GM21367 (cell line): ENCODE measurements around the gene RASAL3.

Experiments used
- ATAC-seq: cut with Tn5 transposase; IDR thresholded peaks from one replicate; pipeline ENCODE4 v1.9.1; 2021; ENCODE audit not compliant: unreplicated experiment

RASAL3 gene

DNA sequence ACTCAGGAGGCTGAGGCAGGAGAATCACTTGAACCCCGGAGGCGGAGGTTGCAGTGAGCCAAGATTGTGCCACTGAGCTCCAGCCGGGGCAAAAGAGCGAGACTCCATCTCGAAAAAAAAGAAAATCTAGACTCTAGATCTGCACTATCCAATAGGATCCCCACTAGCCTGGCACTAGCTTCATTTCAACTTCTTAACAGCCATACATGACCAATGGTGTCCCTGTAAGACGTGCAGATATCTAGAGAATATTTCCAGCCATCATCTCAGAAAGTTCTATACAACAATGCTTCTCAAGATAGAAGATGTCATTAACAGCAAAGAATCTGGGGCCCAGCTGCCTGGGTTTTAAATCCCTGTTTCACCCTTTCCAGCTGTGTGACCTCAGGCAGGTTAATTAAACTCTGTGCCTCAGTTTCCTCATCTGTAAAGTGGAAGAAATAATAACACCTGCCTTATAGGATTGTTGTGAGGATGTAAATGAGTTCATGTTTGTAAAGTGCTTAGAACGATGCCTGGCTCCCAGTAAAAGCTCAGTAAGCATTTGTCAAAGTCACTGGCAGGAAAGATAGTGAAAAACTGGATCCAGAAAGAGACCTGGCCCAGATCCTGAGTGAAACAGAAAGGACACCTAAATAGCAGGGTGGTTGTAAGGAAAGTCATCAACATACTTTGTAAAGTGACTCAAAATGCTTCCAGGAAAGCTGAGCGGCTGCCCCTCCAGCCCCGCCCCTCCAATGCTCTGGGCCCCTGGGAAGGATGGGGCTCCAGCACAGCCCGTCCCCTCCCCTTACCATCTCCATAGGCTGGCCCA lies 28.1 kb downstream of the RASAL3 start:
- ATAC-seq: no peak

- no peak for ATAC-seq
Measured at GRCh38 chr19:15433519-15434069, 30.8 kb downstream of the RASAL3 start.

DNA sequence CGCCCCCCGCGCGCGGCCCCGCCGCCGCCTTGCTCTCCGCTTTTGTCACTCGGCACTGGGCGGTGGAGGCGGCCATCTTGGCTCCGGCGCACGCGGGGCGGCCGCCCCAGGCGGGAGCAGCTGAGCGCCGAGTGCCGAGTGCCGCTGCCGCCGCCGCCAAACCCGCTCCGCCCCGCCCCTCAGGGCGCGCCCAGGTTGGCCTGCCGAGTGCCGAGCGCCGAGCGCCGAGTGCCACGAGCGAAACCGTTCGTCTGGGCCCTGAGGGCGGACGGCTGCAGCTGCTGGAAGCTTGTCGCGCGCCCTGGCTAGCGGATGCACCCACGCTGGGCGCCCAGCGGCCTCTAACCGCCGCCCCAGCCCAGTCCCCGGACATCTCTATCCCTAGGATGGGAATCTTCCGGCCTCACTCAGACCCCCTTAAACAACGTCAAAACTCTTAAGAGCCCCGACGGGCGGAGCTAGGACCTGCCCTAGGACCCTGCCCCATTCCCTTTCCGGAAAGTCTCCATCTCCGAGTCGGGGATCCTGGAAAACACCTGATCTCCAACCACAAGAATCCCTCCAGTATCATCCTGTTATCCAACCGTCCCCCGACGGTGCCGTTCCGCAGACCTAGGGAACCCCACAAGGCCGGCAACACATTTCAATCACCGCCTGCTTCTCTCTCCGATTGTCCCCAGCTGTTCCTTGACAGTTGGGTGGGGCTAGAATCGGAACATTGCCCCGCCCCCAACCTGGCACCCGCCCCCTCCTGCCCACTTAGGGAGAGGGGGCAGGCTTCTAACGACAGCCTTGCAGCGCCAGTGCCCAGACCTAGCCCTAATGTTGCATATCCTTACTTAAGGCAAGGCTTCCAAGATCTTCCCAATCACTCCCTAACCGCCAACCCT lies 31.5 kb downstream of the RASAL3 start:
- peak; percentile 53 for ATAC-seq

GRCh38 chr19:15432018-15432494 lies 32.3 kb downstream of the RASAL3 start:
- ATAC-seq: no peak

DNA sequence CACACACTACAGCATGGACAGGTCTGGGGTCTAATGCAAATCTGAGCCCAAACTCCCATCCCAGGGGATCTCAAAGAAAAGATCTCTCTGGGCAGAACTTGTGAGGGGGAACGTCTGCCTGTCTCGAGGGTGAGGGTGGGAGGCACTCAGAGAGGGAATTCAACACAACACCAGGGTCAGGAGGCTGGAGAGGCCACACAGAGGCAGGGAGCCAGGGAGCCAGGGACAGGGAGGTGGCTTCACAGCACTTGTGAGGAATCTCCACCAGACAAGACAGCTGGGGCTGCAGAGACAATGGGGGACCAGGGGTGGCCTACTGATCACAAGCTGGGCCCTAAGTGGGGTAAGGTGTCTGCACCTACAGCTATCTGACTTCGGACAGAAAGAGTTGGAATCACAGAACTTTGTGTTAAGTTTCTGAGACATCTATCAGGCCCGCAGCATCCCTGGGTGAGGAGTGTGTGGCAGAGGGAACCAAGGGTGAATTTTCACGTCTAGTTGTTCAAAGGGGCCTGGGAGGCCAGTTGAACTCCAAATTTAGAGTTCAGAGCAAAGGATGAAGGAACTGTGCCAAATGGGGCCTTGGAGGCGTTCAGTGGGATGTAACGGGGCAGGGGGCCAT lies 32.8 kb downstream of the RASAL3 start:
- ATAC-seq: no peak

- no peak for ATAC-seq
Measured at GRCh38 chr19:15430526-15431120, 33.7 kb downstream of the RASAL3 start.

DNA sequence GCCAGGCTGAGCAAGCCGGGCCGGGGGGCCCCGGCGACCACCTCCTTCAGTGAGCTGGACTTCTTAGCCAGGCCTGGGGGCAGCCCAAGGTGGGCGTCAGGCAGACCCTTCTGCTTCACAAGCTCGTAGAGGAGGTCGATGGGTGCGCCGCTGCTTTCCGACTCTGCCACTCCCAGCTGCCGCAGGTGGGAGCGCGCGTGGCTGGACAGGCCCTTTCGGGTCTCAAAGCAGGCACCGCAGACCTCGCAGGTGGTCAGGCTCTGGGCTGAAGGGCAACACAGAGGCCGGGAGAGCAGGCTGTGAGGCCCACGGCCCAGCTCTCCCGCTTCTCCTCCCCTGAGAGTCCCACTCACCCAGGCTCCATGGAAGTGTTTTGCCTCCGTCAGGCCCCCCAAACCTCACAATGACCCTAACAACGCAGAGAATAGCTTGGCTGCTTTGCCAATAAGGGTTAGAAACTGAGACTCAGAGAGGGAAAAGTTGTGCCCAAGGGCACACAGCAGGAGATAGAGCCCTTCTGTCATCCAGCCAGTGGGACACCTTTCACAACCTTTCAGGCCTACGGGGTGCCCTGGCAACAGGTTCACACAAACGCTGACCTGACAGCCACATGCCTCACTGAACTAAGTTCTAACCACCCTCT lies 34.4 kb downstream of the RASAL3 start:
- ATAC-seq: no peak

- ATAC-seq: no peak
Measured at GRCh38 chr19:15428956-15429824, 35.2 kb downstream of the RASAL3 start.

DNA sequence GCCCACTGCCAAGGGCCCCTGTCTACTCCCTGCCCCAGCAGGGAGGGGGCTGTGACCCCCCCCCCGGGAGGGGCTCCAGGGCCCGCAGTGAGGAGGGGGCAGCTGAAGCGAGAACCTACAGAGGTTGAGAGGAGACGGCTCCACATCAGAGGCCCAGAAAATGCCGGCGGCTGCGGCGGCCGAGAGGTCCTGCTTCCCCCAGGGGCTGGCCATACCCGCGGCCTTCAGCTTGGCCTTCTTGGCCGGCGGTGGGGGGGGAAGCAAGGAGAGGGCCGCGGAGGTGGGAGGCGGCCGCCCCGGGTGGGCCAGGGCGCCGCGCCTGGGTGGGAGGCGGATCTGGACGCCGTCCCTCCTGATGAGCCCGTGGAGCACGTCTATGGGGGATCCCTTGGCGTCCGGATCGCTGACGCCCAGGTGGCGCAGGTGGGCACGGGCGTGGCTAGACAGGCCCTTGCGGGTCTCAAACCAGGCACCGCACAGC lies 36.3 kb downstream of the RASAL3 start:
- no peak for ATAC-seq

DNA sequence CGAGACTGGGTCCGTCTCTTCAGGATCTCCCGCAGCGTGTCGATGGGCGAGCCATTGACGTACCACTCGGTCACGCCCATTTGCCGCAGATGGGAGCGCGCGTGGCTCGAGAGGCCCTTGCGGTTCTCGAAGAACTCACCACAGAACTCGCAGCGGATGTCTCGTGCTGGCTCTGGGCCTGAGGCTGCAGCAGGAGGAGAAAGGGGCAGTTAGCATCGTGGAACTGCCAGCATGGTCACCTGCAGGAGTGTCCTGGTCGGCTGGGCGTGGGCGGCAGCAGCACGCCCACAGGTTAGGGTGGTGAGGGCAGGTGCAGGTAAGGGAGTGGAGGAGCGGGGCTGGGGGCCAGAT lies 37.0 kb downstream of the RASAL3 start:
- no peak for ATAC-seq

DNA sequence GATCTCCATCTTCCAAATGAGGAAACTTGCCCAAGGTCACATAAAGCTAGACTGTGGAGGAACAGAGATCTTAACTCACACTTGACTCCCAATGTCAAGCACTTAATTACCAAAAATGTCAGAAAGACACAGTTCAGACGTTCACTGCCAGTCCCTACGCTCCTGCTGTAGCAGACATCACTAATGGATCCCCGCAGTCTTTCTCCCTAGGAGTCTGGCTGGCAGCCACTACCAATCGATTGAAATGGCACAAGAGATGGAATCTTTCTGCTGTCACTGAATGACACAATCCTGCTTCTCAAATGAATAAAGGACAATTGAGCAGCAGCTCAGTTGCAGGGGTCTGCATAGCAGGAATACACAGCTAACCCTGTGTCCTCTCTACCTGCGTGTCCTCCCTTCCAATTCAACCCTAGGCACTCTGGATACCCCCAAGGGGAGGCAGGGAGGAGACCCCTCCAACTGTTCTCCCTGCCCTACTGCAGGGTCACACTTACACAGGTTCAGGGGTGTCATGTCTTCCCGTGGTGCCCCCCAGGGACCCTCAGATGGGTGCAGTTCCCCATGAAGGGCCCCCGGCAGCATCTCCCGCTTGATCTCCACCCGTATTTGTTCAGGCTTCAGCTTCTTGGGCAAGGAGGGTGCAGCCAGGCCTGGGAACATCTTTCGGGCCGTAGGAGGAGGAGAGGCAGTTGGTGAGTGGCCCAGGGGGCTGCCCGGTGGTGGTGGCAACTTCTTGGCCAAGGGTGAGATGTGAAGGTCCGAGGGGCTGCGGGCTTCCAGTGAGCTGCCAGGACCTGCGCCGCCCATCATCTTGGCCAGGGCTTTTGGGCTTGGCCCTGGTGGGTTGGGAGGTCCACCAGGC lies 37.6 kb downstream of the RASAL3 start:
- no peak for ATAC-seq

DNA sequence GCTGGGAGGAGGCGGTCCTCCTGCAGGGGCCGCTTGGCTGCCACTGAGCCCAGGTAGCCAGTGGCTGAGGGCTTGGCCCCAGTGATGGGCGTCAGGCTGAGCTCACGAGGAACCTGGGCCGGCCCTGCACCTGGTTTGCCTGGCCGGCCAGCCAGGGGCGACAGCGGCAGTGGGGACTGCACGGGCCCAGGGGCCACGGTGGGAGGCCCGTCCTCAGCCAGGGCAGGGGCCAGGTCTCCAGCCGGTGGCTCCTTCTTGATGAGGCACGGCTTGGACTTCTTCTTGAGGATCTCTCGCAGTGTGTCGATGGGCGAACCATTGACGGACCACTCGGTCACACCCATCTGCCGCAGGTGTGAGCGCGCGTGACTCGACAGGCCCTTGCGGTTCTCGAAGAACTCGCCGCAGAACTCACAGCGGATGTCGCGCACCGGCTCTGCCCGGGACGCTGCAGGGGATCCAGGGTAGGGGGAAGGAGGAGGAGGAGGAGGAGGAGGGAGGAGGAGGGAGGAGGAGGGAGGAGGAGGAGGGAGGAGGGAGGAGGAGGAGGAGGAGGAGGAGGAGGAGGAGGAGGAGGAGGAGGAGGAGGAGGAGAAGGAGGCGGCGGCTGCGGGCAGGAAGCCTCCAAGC lies 38.9 kb downstream of the RASAL3 start:
- ATAC-seq: no peak

DNA sequence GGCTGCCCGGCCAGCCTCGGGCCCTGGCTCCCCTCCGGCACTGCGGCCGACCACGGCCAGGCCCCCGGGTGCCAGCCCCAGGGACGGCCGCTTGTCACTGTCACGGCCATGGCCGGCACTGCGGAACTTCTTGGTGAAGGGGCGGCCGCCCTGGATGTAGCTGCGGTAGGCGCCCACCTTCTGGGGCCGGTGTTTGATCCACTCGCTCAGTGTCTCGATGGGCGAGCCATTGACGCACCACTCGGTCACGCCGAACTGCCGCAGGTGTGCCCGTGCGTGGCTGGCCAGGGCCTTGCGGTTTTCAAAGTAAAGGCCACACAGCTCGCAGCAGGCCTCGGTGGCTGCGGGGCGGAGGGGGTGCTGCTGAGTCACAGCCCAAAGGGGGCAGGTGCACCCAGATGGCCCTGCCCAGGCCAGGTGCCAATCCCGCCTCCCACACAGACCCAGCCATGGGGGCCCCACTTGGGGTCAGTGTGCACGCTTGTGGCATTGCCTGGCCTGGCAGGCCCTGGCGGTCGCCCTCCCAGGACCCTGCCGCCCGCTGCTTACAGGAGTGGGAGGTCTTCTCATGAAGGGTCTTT lies 39.6 kb downstream of the RASAL3 start:
- no peak for ATAC-seq

GRCh38 chr19:15424121-15424520 lies 40.2 kb downstream of the RASAL3 start:
- no peak for ATAC-seq

DNA sequence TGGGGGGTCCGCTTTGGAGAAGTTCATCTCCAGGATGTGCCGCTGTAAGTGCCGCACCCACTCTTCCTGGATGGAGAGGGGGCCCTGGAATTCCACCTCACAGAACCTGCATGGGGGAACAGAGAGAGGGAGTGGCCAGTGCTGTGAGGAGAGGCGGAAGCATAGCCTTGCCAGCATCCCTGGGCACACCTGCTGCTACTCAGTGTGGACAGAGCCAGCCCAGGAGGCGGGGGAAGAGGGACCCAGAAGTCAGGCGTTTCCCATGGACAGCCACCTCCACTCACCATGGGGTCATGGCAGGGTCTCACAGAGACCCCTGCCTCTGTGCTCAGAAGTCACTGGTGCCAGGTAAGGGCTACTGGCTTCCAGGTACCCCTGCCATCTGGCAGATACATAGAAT lies 41.2 kb downstream of the RASAL3 start:
- no peak for ATAC-seq

DNA sequence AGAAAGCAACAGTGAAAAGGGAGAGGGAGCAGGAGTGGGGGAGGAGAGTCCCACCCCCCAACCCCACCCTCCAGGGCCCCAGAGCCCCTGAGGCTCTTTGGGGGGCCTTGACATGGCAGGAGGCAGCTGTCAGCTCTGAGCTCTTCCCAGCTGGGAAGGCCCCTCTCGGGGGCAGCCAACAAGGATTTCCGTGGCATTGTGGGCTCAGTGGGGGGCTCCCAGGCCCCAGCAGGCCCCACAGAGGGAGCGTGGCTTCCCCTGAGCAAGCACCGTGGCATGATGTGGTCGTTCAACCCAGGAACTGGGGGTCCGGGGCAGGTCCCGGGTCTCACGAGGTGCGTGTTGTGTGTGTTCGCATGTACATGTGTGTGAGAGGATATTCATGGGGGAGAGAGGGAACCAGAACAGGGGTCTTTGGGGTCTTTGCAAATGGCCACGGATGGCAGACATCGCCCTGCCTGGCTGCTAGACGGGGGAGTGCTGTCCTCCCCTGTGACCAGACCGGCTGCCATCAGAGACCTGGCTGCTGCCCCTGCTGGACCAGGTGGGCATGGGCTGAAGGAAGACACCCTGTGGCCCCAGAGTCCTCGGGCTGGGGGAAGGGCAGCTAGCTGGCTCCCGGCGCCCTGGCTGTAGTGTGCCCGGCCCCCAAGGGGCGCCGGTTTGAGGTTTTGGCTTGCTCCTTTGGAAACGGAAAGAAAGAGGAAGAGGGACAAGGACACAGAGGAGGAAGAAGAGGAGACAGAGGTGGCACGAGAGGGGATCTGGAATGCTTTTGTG lies 41.9 kb downstream of the RASAL3 start:
- no peak for ATAC-seq
